HepG2 (cell line): Measurements from ENCODE around the gene ZNF277. TPM values are rescaled to one million over a fixed set of nuclear protein-coding genes. Genes with fewer than 3 reads are reported as not detected.

Experiments used
- ATAC-seq: fragments of 200-7000 bp; cut with Tn5 transposase; 3 replicates; pipeline ENCODE4 v1.9.1; 2020; ENCODE audit warnings: mild to moderate bottlenecking, moderate library complexity
- BruUV-seq: library from RNA; stranded (reverse); fragments of 400-500 nt; replicated peaks from 2 replicates; lab custom pipeline; 2021; lab: Mats Ljungman, UMichigan
- CTCF ChIA-PET: fragments of 300-600 bp; formaldehyde crosslinking; extraction: SDS; loops from one replicate; lab custom pipeline; 2021; ENCODE audit warnings: low total read pairs, inconsistent platforms, low intra/inter-chr PET ratio; lab: Yijun Ruan, JAX
- POLR2A ChIA-PET: fragments of 350-600 bp; sonication (Branson Sonifier 250); formaldehyde crosslinking; loops from one replicate; lab custom pipeline; 2020; ENCODE audit warnings: antibody characterized with exemption, inconsistent platforms; lab: Yijun Ruan, JAX
- DNase-seq: peaks from one replicate; pipeline ENCODE4 v3.0.0-alpha.2; 2015; ENCODE audit warnings: low spot score
- FAIRE-seq: peaks from 3 replicates; lab custom pipeline; 2011; peaks lifted over from hg19 to GRCh38; lab: Jason Lieb, UNC
- H2AFZ ChIP-seq: one replicate; pipeline ENCODE4 v1.6.1; 2011; ENCODE audit warnings: low read length, inconsistent platforms
- H3K27ac ChIP-seq: fragments of 300-600 bp; 3 replicates; pipeline ENCODE4 v1.8.0; 2011; ENCODE audit warnings: mixed run types, mild to moderate bottlenecking, mixed read lengths, low read length, inconsistent platforms; ENCODE audit not compliant: insufficient read depth; ENCODE audit errors: extremely low read length
- H3K27me3 ChIP-seq, 2 experiments: fragments of 200-600 bp in 1 of 2; 2 replicates in 1 of 2; 3 replicates in 1 of 2; pipeline versions ENCODE4 v1.6.0 to v1.8.0; 2011; ENCODE audit warnings: low read length in 2 of 2, mild to moderate bottlenecking in 2 of 2, moderate library complexity in 2 of 2, inconsistent platforms in 1 of 2; ENCODE audit not compliant: insufficient read depth in 2 of 2, control insufficient read depth in 1 of 2
- H3K36me3 ChIP-seq, 2 experiments: fragments of 200-600 bp in 1 of 2; replicated peaks in 1 of 2; 2 replicates in 1 of 2; 3 replicates in 1 of 2; pipeline versions ENCODE4 v1.5.1 to v1.8.0; 2011; ENCODE audit warnings: low read length in 2 of 2, inconsistent platforms in 1 of 2; ENCODE audit not compliant: insufficient read depth in 2 of 2, control insufficient read depth in 1 of 2
- H3K4me1 ChIP-seq: 2 replicates; pipeline ENCODE4 v1.5.1; 2012; ENCODE audit warnings: low read length, inconsistent platforms; ENCODE audit not compliant: insufficient read depth
- H3K4me2 ChIP-seq: 2 replicates; pipeline ENCODE4 v1.6.0; 2011; ENCODE audit warnings: low read depth, low read length, inconsistent platforms
- H3K4me3 ChIP-seq, 3 experiments: fragments of 200-600 bp in 1 of 3; sonication (generic), shearing (Covaris generic) in 1 of 3; replicated peaks in 1 of 3; 2 replicates each; pipeline ENCODE4 v1.5.1; 2011 to 2016; ENCODE audit warnings: low read length in 3 of 3, inconsistent platforms in 2 of 3, low read depth in 2 of 3, mild to moderate bottlenecking in 2 of 3, control low read depth in 1 of 3, mixed read lengths in 1 of 3; ENCODE audit not compliant: insufficient read depth in 1 of 3
- H3K79me2 ChIP-seq: one replicate; pipeline ENCODE4 v1.6.1; 2011; ENCODE audit warnings: low read length, inconsistent platforms; ENCODE audit not compliant: insufficient read depth
- H3K9ac ChIP-seq: 2 replicates; pipeline ENCODE4 v1.6.0; 2011; ENCODE audit warnings: mild to moderate bottlenecking, low read depth, low read length, inconsistent platforms; ENCODE audit not compliant: insufficient read depth
- H3K9me3 ChIP-seq: 2 replicates; pipeline ENCODE4 v1.5.1; 2012; ENCODE audit warnings: mild to moderate bottlenecking, low read length
- H4K20me1 ChIP-seq: 2 replicates; pipeline ENCODE4 v1.6.0; 2011; ENCODE audit warnings: inconsistent platforms, mild to moderate bottlenecking, low read length, moderate library complexity; ENCODE audit not compliant: insufficient read depth
- CEBPG ChIP-seq: IDR thresholded peaks from 2 replicates; pipeline ENCODE4 v1.6.1; 2016
- GABPA ChIP-seq, 2 experiments: IDR thresholded peaks; 2 replicates each; pipeline ENCODE4 v1.6.1; 2011 to 2016; ENCODE audit warnings: low read depth in 2 of 2, low read length in 1 of 2, missing biosample characterization in 1 of 2, missing genetic modification characterization in 1 of 2
- HNRNPK ChIP-seq: fragments of 200-400 bp; formaldehyde crosslinking; IDR thresholded peaks from 2 replicates; pipeline ENCODE4 v1.6.1; 2018; ENCODE audit warnings: low read length, low read depth, moderate library complexity, mild to moderate bottlenecking; ENCODE audit not compliant: poor library complexity, severe bottlenecking
- HOXA3 ChIP-seq: sonication (generic); formaldehyde crosslinking; IDR thresholded peaks from 2 replicates; pipeline ENCODE4 v1.5.0; 2020; ENCODE audit warnings: missing genetic modification reagents
- TFAP4 ChIP-seq: sonication (generic); IDR thresholded peaks from 2 replicates; pipeline ENCODE4 v1.6.1; 2016; ENCODE audit warnings: low read depth, borderline replicate concordance
- U2AF1 ChIP-seq: fragments of 200-400 bp; formaldehyde crosslinking; optimal IDR thresholded peaks from 2 replicates; pipeline ENCODE3; 2017; ENCODE audit warnings: mild to moderate bottlenecking, low read depth, low read length
- ZBTB7A ChIP-seq: sonication (generic); formaldehyde crosslinking; IDR thresholded peaks from 2 replicates; pipeline ENCODE4 v1.8.0; 2022; ENCODE audit warnings: mild to moderate bottlenecking, missing genetic modification reagents
- ZKSCAN5 ChIP-seq: sonication (generic); formaldehyde crosslinking; IDR thresholded peaks from 2 replicates; pipeline ENCODE4 v1.5.1; 2020; ENCODE audit warnings: mild to moderate bottlenecking, missing genetic modification reagents
- ZNF180 ChIP-seq: sonication (generic); formaldehyde crosslinking; IDR thresholded peaks from 2 replicates; pipeline ENCODE4 v1.4.0; 2020; ENCODE audit warnings: low read depth, missing genetic modification reagents, borderline replicate concordance
- WGBS: methylation state at CpG from one replicate; pipeline ENCODE4 v1.1.6; 2017; ENCODE audit warnings: low lambda C conversion rate; 5-methylcytosine and 5-hydroxymethylcytosine counted together
- in situ Hi-C: cut with HindIII; loops from 2 replicates; pipeline ENCODE4 v1.10.0; 2017; ENCODE audit warnings: low pct_unique_long_range_greater_than_20kb; ENCODE audit not compliant: extremely low pct_ligation_motif_present
- intact Hi-C: fragments of 100-400 bp; cut with micrococcal nuclease; formaldehyde crosslinking; loops from one replicate; pipeline ENCODE4 v1.10.0; 2022; ENCODE audit not compliant: unreplicated experiment
- polyA plus RNA-seq, 8 experiments: library from polyadenylated mRNA; depleted of rRNA in 3 of 8; stranded (reverse) in 7 of 8; unstranded in 1 of 8; fragments of >200 nt; fragmentation: Illumina TruSeq in 4 of 8; extraction: Trizol in 4 of 8; gene quantifications; 2 replicates each; pipeline versions ENCODE4 v1.2.1 to v1.2.3, GENCODE V29; 2011 to 2016; ENCODE audit warnings: low read depth in 4 of 8, missing spikeins in 1 of 8, mixed read lengths in 1 of 8; ENCODE audit not compliant: insufficient read depth in 1 of 8
- total RNA-seq, 5 experiments: library from RNA; depleted of rRNA; stranded (reverse); fragments of >200 nt; fragmentation: Illumina TruSeq; extraction: Trizol; gene quantifications; 2 replicates each; pipeline ENCODE4 v1.2.3, GENCODE V29; 2016; ENCODE audit warnings: low read depth in 1 of 5
- TF ChIP-seq, protein P1 (sequence below): sonication (generic); formaldehyde crosslinking; IDR thresholded peaks from 2 replicates; pipeline ENCODE4 v1.4.0; 2020; ENCODE audit warnings: mild to moderate bottlenecking, missing genetic modification reagents, borderline replicate concordance
- TF ChIP-seq, protein P2 (sequence below): IDR thresholded peaks from 2 replicates; pipeline ENCODE4 v1.6.1; 2016; ENCODE audit warnings: missing genetic modification reagents, missing compliant biosample characterization
- TF ChIP-seq, protein P3 (sequence below): sonication (generic); formaldehyde crosslinking; IDR thresholded peaks from 2 replicates; pipeline ENCODE4 v1.4.0; 2020; ENCODE audit warnings: mild to moderate bottlenecking, missing genetic modification reagents, borderline replicate concordance

The ZNF277 gene
- total and polyA plus RNA-seq, 2 of the 13 experiments (the other 11 are each of a cell fraction or from before 2014, with no cell fraction given) = 29.1 to 30.1 TPM

GRCh38 chr7:112199672-112200071 is 6.8 kb upstream of the ZNF277 start (continued):
- TF ChIP-seq, protein P1, sequence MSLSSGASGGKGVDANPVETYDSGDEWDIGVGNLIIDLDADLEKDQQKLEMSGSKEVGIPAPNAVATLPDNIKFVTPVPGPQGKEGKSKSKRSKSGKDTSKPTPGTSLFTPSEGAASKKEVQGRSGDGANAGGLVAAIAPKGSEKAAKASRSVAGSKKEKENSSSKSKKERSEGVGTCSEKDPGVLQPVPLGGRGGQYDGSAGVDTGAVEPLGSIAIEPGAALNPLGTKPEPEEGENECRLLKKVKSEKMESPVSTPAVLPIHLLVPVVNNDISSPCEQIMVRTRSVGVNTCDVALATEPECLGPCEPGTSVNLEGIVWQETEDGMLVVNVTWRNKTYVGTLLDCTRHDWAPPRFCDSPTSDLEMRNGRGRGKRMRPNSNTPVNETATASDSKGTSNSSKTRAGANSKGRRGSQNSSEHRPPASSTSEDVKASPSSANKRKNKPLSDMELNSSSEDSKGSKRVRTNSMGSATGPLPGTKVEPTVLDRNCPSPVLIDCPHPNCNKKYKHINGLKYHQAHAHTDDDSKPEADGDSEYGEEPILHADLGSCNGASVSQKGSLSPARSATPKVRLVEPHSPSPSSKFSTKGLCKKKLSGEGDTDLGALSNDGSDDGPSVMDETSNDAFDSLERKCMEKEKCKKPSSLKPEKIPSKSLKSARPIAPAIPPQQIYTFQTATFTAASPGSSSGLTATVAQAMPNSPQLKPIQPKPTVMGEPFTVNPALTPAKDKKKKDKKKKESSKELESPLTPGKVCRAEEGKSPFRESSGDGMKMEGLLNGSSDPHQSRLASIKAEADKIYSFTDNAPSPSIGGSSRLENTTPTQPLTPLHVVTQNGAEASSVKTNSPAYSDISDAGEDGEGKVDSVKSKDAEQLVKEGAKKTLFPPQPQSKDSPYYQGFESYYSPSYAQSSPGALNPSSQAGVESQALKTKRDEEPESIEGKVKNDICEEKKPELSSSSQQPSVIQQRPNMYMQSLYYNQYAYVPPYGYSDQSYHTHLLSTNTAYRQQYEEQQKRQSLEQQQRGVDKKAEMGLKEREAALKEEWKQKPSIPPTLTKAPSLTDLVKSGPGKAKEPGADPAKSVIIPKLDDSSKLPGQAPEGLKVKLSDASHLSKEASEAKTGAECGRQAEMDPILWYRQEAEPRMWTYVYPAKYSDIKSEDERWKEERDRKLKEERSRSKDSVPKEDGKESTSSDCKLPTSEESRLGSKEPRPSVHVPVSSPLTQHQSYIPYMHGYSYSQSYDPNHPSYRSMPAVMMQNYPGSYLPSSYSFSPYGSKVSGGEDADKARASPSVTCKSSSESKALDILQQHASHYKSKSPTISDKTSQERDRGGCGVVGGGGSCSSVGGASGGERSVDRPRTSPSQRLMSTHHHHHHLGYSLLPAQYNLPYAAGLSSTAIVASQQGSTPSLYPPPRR (CRISPR knock-in tag) = no peak
- TF ChIP-seq, protein P2, sequence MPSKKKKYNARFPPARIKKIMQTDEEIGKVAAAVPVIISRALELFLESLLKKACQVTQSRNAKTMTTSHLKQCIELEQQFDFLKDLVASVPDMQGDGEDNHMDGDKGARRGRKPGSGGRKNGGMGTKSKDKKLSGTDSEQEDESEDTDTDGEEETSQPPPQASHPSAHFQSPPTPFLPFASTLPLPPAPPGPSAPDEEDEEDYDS (CRISPR knock-in tag) = no peak
- TF ChIP-seq CEBPG (CRISPR knock-in tag) = peak; percentile 26; the same call in 1 of the 2 replicates
- TF ChIP-seq ZNF180 (CRISPR knock-in tag) = no peak
- TF ChIP-seq ZBTB7A (CRISPR knock-in tag) = no peak
- no peak for TF ChIP-seq TFAP4

DNA sequence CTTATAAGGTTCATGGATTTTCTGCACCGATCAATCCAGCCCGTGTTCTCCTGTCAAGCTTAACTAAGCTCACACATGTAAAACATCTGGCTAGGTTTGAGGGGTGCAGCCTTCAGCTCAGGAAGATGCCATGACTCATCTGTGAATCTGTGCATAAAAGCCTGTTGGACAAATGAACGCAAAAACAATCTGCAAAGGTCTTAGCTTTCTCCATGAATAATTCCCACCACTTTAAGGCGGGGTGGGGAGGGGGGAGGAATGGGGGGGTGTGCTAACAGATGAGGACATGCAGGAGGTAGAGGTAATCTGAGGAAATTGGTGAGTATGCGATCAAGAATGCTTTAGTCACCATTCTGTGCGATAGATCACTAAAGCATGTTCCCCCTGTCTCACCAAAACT is 5.1 kb upstream of the ZNF277 start:
- Histone ChIP-seq H3K79me2 (peaks cover 92% of the 10 kb centered on the region), H3K9ac (no peak overlapping the region)
- WGBS = 97% methylated on average over 6 of the region's 6 CpGs
- TF ChIP-seq, protein P3, sequence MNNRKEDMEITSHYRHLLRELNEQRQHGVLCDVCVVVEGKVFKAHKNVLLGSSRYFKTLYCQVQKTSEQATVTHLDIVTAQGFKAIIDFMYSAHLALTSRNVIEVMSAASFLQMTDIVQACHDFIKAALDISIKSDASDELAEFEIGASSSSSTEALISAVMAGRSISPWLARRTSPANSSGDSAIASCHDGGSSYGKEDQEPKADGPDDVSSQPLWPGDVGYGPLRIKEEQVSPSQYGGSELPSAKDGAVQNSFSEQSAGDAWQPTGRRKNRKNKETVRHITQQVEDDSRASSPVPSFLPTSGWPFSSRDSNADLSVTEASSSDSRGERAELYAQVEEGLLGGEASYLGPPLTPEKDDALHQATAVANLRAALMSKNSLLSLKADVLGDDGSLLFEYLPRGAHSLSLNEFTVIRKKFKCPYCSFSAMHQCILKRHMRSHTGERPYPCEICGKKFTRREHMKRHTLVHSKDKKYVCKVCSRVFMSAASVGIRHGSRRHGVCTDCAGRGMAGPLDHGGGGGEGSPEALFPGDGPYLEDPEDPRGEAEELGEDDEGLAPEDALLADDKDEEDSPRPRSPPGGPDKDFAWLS (CRISPR knock-in tag) = no peak
- TF ChIP-seq U2AF1 = no peak
- no peak for TF ChIP-seq ZKSCAN5 (CRISPR knock-in tag)
- TF ChIP-seq HNRNPK = peak; percentile 33
- no peak for TF ChIP-seq HOXA3 (CRISPR knock-in tag)
- TF ChIP-seq GABPA (IDR thresholded peaks at IDR 0.05; ENCODE audit: low read depth, low read length) = no peak
- TF ChIP-seq GABPA (CRISPR knock-in tag; IDR thresholded peaks at IDR 0.05; ENCODE audit: low read depth) = no peak
- TF ChIP-seq, all 625 proteins: peak for 1
- Histone ChIP-seq H3K27me3 (no peaks in the 10 kb centered on the region; a peak in 1 of 5 replicates), H3K4me1 (peaks cover 56% of the 10 kb centered on the region), H3K9me3 (no peaks in the 10 kb centered on the region), H3K27ac (no peak overlapping the region), H3K4me2 (no peak overlapping the region), H3K4me3 (no peak overlapping the region), H2AFZ (no peak overlapping the region), H4K20me1 (no peaks in the 10 kb centered on the region; the same call in 1 of the 2 replicates), H3K36me3 (no peaks in the 10 kb centered on the region)
- no peak for DNase-seq
- FAIRE-seq = no peak
- intact Hi-C loops (loop anchor here (10.0 kb wide), 2 partner anchors 197 to 213 kb away; no protein-coding TSS in a partner anchor), in situ Hi-C loops (no loop called here)
- POLR2A ChIA-PET = no interaction called here
- no peak for ATAC-seq
- CTCF ChIA-PET = no interaction called here
- BruUV-seq = no TSS peak
